Natural killer cell (primary cell): Measurements from ENCODE around the gene POPDC3. TPM values are rescaled to one million over a fixed set of nuclear protein-coding genes. Genes with fewer than 3 reads are reported as not detected.

Source experiments
- ATAC-seq, 3 donors: fragments of 150-1000 bp in 2 of 3; fragments of 200-7000 bp in 1 of 3; cut with Tn5 transposase; 1 replicate in 1 of 3; 2 replicates in 2 of 3; pipeline ENCODE4 v1.10.0; 2021; ENCODE audit warnings: mild to moderate bottlenecking in 2 of 3, moderate library complexity in 2 of 3
- DNase-seq, 2 donors: peaks; one replicate each; pipeline versions ENCODE4 v3.0.0 to v3.0.0-alpha.2; 2013 to 2021; ENCODE audit warnings: mixed read lengths in 1 of 2
- H3K27ac ChIP-seq: one replicate; pipeline ENCODE4 v1.5.1; 2013; ENCODE audit warnings: mild to moderate bottlenecking, low read length
- H3K27me3 ChIP-seq: one replicate; pipeline ENCODE4 v1.6.1; 2013; ENCODE audit warnings: low read length; ENCODE audit not compliant: control insufficient read depth, insufficient read depth
- H3K36me3 ChIP-seq: one replicate; pipeline ENCODE4 v1.6.1; 2013; ENCODE audit warnings: low read length; ENCODE audit not compliant: control insufficient read depth, insufficient read depth
- H3K4me1 ChIP-seq: one replicate; pipeline ENCODE4 v1.6.1; 2013; ENCODE audit warnings: low read length; ENCODE audit not compliant: control insufficient read depth, insufficient read depth
- H3K4me3 ChIP-seq: one replicate; pipeline ENCODE4 v1.5.1; 2013; ENCODE audit warnings: low read length
- H3K9me3 ChIP-seq: one replicate; pipeline ENCODE4 v1.6.1; 2013; ENCODE audit warnings: low read length; ENCODE audit not compliant: control insufficient read depth, insufficient read depth
- H3K27ac Mint-ChIP-seq, 2 donors: one replicate each; pipeline ENCODE4 v1.8.0; 2022; ENCODE audit warnings: mild to moderate bottlenecking in 2 of 2, mixed read lengths in 2 of 2, moderate library complexity in 1 of 2
- H3K27me3 Mint-ChIP-seq, 2 donors: one replicate each; pipeline ENCODE4 v1.8.0; 2022; ENCODE audit warnings: low read depth in 2 of 2, mixed read lengths in 2 of 2
- H3K36me3 Mint-ChIP-seq: one replicate; pipeline ENCODE4 v1.8.0; 2022; ENCODE audit warnings: mixed read lengths
- H3K4me1 Mint-ChIP-seq, 2 donors: one replicate each; pipeline ENCODE4 v1.8.0; 2022; ENCODE audit warnings: mixed read lengths in 2 of 2
- H3K4me3 Mint-ChIP-seq: one replicate; pipeline ENCODE4 v1.8.0; 2022; ENCODE audit warnings: mild to moderate bottlenecking, moderate library complexity, mixed read lengths
- H3K9me3 Mint-ChIP-seq, 2 donors: one replicate each; pipeline ENCODE4 v1.8.0; 2022; ENCODE audit warnings: mixed read lengths in 2 of 2
- CTCF ChIP-seq: fragments of 200-600 bp; IDR thresholded peaks from one replicate; pipeline ENCODE4 v1.8.0; 2022; ENCODE audit warnings: antibody characterized with exemption
- WGBS: methylation state at CpG from one replicate; pipeline ENCODE4 v1.1.7; 2013; ENCODE audit warnings: missing lambda C conversion rate; ENCODE audit not compliant: insufficient coverage; 5-methylcytosine and 5-hydroxymethylcytosine counted together
- intact Hi-C: fragments of 100-400 bp; cut with micrococcal nuclease; formaldehyde crosslinking; loops from one replicate; pipeline ENCODE4 v1.14.2; 2022
- total RNA-seq, 4 donors: library from RNA; stranded (reverse); fragments of 120-200 nt in 1 of 4; gene quantifications; one replicate each; pipeline versions ENCODE4 v1.2.3 to v1.2.4, GENCODE V29; 2013 to 2022

The POPDC3 gene
- total RNA-seq, 3 donors from 2014 or later (not counting 1 experiment from before 2014, with no cell fraction given), result not detected

DNA sequence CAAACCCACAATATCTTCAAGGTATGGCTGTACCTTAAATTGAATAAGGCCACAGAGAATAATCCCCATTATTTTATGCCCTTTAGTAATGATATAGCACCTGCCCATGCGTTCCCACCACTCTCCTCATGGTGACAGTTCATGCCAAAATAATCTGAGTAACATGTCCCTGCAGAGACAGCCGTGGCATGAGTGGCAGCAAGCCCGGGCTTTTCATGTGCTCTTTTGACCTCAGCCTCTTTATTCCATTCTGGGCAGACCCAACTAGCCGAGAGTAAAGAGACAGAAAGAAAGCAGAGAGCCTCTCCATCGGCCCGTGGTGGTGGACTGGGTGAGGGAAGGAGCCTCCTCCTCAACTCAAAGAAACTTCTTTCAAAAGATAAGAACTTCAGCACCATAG is 19.9 kb upstream of the POPDC3 start:
- H3K36me3 Mint-ChIP-seq, result no peaks in the 10 kb centered on the region
- no peak overlapping the region for H3K27ac ChIP-seq
- H3K27me3 ChIP-seq, result no peaks in the 10 kb centered on the region
- H3K27me3 Mint-ChIP-seq, result peaks cover 6 to 21% of the 10 kb centered on the region in 2 donors
- intact Hi-C loops, result no loop called here
- ATAC-seq (no peak), DNase-seq (no peak)
- H3K4me1 ChIP-seq, result no peaks in the 10 kb centered on the region
- WGBS, result 82% methylated on average over 3 of the region's 6 CpGs
- TF ChIP-seq CTCF, result no peak
- no peak overlapping the region for H3K27ac Mint-ChIP-seq
- H3K9me3 Mint-ChIP-seq, result no peaks in the 10 kb centered on the region
- H3K4me1 Mint-ChIP-seq, result no peaks in the 10 kb centered on the region
- H3K4me3 Mint-ChIP-seq, result no peak overlapping the region
- H3K36me3 ChIP-seq, result no peaks in the 10 kb centered on the region
- H3K4me3 ChIP-seq, result no peak overlapping the region
- H3K9me3 ChIP-seq, result no peaks in the 10 kb centered on the region

GRCh38 chr6:105196076-105196475 is 16.3 kb upstream of the POPDC3 start:
- Histone ChIP-seq H3K4me1 (no peaks in the 10 kb centered on the region), H3K36me3 (no peaks in the 10 kb centered on the region), H3K27ac (no peak overlapping the region), H3K4me3 (no peak overlapping the region), H3K27me3 (no peaks in the 10 kb centered on the region), H3K9me3 (no peaks in the 10 kb centered on the region)
- intact Hi-C loops, result no loop called here
- Mint-ChIP-seq H3K4me1 (no peaks in the 10 kb centered on the region), H3K36me3 (no peaks in the 10 kb centered on the region), H3K9me3 (no peaks in the 10 kb centered on the region), H3K27ac (no peak overlapping the region), H3K27me3 (peaks cover 8 to 14% of the 10 kb centered on the region in 2 donors), H3K4me3 (no peak overlapping the region)
- DNase-seq (no peak), ATAC-seq (no peak)
- TF ChIP-seq CTCF, result no peak
- WGBS, result no CpG with 5 or more reads among the region's 2 CpGs

GRCh38 chr6:105194591-105194990 is 14.8 kb upstream of the POPDC3 start:
- TF ChIP-seq CTCF, result no peak
- ATAC-seq (no peak), DNase-seq (no peak)
- Histone ChIP-seq H3K27ac (no peak overlapping the region), H3K27me3 (no peaks in the 10 kb centered on the region), H3K4me3 (no peak overlapping the region), H3K9me3 (no peaks in the 10 kb centered on the region), H3K4me1 (no peaks in the 10 kb centered on the region), H3K36me3 (no peaks in the 10 kb centered on the region)
- intact Hi-C loops, result no loop called here
- no peaks in the 10 kb centered on the region for H3K36me3 Mint-ChIP-seq
- H3K9me3 Mint-ChIP-seq, result no peaks in the 10 kb centered on the region
- 79% methylated on average over 3 of the region's 3 CpGs for WGBS
- no peak overlapping the region for H3K27ac Mint-ChIP-seq
- no peaks in the 10 kb centered on the region for H3K4me1 Mint-ChIP-seq
- H3K27me3 Mint-ChIP-seq, result peaks cover 8 to 12% of the 10 kb centered on the region in 2 donors
- H3K4me3 Mint-ChIP-seq, result no peak overlapping the region

DNA sequence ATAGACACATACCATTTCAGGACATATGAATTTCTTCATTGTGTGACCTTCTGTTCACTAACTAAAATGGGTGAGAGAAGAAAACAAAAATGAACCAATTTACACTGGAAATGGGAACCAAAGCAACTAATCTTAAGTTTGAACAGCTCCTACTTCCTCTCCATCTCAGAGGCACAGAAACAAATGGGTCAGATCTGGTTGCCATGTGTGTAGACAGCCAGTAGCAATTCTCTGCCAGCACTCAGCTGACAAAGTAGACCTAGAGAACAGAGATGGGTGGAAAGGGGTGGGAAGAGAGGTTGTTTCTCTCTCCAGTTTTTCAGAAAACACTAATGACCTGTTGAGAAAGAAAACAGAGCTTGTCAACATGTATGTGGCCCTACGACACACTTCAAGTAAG is 14.3 kb upstream of the POPDC3 start:
- intact Hi-C loops, result no loop called here
- WGBS, result 77% methylated on average over 1 of the region's 1 CpG
- Histone ChIP-seq H3K36me3 (no peaks in the 10 kb centered on the region), H3K4me3 (no peak overlapping the region), H3K4me1 (no peaks in the 10 kb centered on the region), H3K27ac (no peak overlapping the region), H3K9me3 (no peaks in the 10 kb centered on the region), H3K27me3 (no peaks in the 10 kb centered on the region)
- DNase-seq, result no peak
- no peaks in the 10 kb centered on the region for H3K36me3 Mint-ChIP-seq
- TF ChIP-seq CTCF, result no peak
- H3K27me3 Mint-ChIP-seq, result peaks cover 8 to 15% of the 10 kb centered on the region in 2 donors
- no peaks in the 10 kb centered on the region for H3K4me1 Mint-ChIP-seq
- H3K4me3 Mint-ChIP-seq, result no peak overlapping the region
- ATAC-seq, result no peak
- H3K9me3 Mint-ChIP-seq, result no peaks in the 10 kb centered on the region
- no peak overlapping the region for H3K27ac Mint-ChIP-seq
